Activated T-cell treated with anti-CD3 and anti-CD28 coated beads, Interleukin-2, amount 50 U/mL, for 24 hours (primary cell): ENCODE measurements around the gene CUL4A.

ENCODE experiments used
- DNase-seq: peaks from one replicate; pipeline ENCODE4 v3.0.0-alpha.2; 2020
- H3K27ac Mint-ChIP-seq: 2 replicates; pipeline ENCODE4 v1.8.0; 2020; ENCODE audit warnings: mild to moderate bottlenecking, mixed read lengths
- H3K27me3 Mint-ChIP-seq: 2 replicates; pipeline ENCODE4 v1.8.0; 2020; ENCODE audit warnings: mixed read lengths
- H3K36me3 Mint-ChIP-seq: 2 replicates; pipeline ENCODE4 v1.8.0; 2020; ENCODE audit warnings: low read depth, mixed read lengths
- H3K4me1 Mint-ChIP-seq: 2 replicates; pipeline ENCODE4 v1.8.0; 2020; ENCODE audit warnings: low read depth, mixed read lengths
- H3K4me3 Mint-ChIP-seq: 2 replicates; pipeline ENCODE4 v1.8.0; 2020; ENCODE audit warnings: mild to moderate bottlenecking, moderate library complexity, mixed read lengths
- H3K9me3 Mint-ChIP-seq: 2 replicates; pipeline ENCODE4 v1.8.0; 2020; ENCODE audit warnings: mixed read lengths

CUL4A gene

DNA sequence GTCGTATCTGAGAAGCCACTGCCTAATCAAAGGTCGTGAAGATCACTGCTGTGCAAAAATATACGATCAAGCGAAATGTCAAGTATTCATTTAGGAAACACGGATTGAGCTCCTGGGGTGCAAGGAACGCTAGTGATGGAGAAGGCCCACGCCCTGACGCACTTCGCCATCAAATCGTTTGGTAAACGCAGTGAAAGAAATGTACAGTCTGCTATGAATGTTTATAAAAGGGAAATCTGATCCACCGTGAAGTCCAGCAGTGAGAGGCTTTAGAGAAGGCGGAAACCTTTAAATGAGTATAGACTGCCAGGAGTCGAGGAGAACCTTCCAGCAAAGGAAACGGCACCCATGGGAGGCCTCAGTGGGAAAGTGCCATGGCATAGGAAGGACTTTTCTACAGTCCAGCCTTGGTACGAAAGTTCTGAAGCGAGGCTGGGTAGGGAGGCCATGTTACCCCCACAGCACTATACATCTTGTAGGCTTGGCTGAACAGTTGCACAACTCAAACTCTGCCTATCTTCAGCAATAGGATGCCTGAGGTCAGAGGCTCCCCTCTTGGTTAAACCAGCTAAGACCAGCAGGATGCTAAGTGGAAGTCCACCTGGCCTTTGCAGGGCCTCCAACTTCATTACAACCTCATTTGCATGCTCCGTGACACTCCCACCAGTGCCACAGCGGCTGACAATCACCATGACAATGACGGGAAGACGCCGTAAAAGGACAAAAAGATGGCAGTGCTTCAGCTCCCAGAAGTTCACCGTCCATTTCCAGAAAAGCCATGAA lies 21.3 kb upstream of the CUL4A start:
- Mint-ChIP-seq H3K36me3 (peaks cover 90% of the 10 kb centered on the region), H3K27me3 (no peaks in the 10 kb centered on the region), H3K4me3 (no peak overlapping the region), H3K9me3 (no peaks in the 10 kb centered on the region), H3K27ac (peak overlapping the region; percentile 88), H3K4me1 (peaks cover 48% of the 10 kb centered on the region)
- no peak for DNase-seq

GRCh38 chr13:113190181-113190580 lies 19.2 kb upstream of the CUL4A start:
- DNase-seq = no peak
- H3K27ac Mint-ChIP-seq = no peak overlapping the region
- H3K27me3 Mint-ChIP-seq = no peaks in the 10 kb centered on the region
- peaks cover 91% of the 10 kb centered on the region for H3K36me3 Mint-ChIP-seq
- no peaks in the 10 kb centered on the region for H3K9me3 Mint-ChIP-seq
- H3K4me3 Mint-ChIP-seq = no peak overlapping the region
- H3K4me1 Mint-ChIP-seq = peaks cover 33% of the 10 kb centered on the region

DNA sequence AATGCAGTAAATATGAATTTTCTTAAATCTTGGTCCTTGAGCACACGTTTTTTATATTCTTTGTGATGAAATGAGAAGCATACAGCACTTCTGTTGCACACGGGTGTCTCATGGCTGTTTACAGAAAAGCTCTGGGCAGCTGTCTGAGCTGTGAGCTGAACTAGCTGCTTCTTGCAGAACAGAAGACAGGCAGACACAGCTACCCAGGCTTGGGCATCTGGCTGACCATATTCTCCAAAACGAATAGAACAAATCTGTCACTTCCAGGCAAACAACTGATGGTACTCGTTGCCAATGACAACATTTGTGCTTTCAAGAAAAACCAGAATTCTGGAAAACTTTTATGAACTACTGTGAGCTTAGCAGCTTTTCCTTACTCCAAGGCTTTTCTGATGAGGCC lies 17.1 kb upstream of the CUL4A start:
- H3K4me1 Mint-ChIP-seq = peaks cover 15% of the 10 kb centered on the region
- H3K9me3 Mint-ChIP-seq = no peaks in the 10 kb centered on the region
- H3K27ac Mint-ChIP-seq = no peak overlapping the region
- H3K4me3 Mint-ChIP-seq = no peak overlapping the region
- peaks cover 96% of the 10 kb centered on the region for H3K36me3 Mint-ChIP-seq
- no peak for DNase-seq
- no peaks in the 10 kb centered on the region for H3K27me3 Mint-ChIP-seq

GRCh38 chr13:113192902-113193301 lies 16.5 kb upstream of the CUL4A start:
- DNase-seq = no peak

DNA sequence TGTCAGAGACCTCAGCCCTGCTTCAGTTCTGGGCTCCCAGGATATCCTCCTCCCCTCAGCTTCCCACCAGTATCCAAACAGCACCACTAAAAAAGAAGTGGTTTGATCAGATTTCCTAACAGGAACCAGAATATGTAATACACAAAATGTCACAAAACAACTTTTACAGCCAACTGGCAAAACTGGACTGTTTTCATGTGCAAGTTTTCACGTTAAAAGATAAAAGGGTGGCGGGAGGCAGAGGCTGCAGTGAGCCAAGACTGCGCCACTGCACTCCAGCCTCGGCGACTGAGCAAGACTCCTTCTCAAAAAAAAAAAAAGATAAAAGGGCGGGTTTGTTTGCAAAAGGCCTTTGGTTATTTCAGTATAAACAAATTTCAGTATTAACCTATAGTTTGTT lies 14.1 kb upstream of the CUL4A start:
- Mint-ChIP-seq H3K4me1 (peaks cover 5% of the 10 kb centered on the region), H3K36me3 (peaks cover 96% of the 10 kb centered on the region), H3K27ac (peak overlapping the region; percentile 59)

More at GRCh38 chr13:113192902-113193301, 16.5 kb upstream of the CUL4A start:
- no peaks in the 10 kb centered on the region for H3K27me3 Mint-ChIP-seq
- H3K36me3 Mint-ChIP-seq = peaks cover 96% of the 10 kb centered on the region
- no peaks in the 10 kb centered on the region for H3K9me3 Mint-ChIP-seq
- peaks cover 8% of the 10 kb centered on the region for H3K4me1 Mint-ChIP-seq
- no peak overlapping the region for H3K27ac Mint-ChIP-seq
- no peak overlapping the region for H3K4me3 Mint-ChIP-seq

DNA sequence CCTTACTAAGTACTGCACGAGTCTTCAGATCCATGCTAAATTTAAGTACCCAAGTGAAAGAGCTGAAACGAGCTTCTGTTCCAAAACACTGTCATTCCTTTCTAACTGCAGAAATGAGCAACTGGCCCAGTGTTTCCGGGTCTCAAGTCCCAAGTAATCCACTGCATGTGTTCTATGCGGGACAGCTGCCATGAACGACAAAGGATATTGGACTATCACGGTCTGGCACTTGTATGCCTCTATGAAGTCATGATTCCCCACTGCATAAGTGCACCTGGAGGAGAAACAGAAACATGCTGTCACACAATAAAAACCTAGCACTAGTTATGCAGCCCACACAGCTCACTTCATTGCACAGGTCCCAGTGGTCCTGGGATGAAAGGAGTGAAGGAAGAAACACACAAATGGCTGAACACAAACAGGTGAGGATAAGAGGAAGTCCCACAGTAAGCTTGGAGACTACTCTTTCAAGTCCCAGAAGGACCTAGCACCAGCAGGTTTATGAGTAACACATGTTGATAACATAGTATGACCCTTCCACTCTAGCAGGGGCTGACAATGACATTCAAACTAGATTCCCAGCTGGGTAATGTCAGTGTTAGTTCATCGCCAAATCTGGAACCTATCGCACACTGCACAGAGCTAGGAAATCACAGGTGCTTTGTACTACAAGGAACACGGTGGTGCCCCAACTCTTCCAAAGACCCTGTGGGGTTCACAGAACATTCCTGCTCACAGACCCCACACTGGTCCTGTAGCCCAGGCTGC lies 12.3 kb upstream of the CUL4A start:
- Mint-ChIP-seq H3K4me3 (no peak overlapping the region), H3K36me3 (peaks cover 94% of the 10 kb centered on the region), H3K4me1 (peaks cover 10% of the 10 kb centered on the region), H3K27ac (no peak overlapping the region), H3K27me3 (no peaks in the 10 kb centered on the region), H3K9me3 (no peaks in the 10 kb centered on the region)
- DNase-seq = no peak

More for the DNA sequence above, 14.1 kb upstream of the CUL4A start:
- no peaks in the 10 kb centered on the region for H3K27me3 Mint-ChIP-seq
- H3K4me3 Mint-ChIP-seq = no peak overlapping the region
- H3K9me3 Mint-ChIP-seq = no peaks in the 10 kb centered on the region
- no peak for DNase-seq

GRCh38 chr13:113201815-113202214 lies 7.6 kb upstream of the CUL4A start:
- no peak for DNase-seq
- H3K9me3 Mint-ChIP-seq = no peaks in the 10 kb centered on the region
- peak overlapping the region; percentile 36 for H3K27ac Mint-ChIP-seq
- peaks cover 54% of the 10 kb centered on the region for H3K4me1 Mint-ChIP-seq
- H3K36me3 Mint-ChIP-seq = peaks cover 96% of the 10 kb centered on the region
- no peak overlapping the region for H3K4me3 Mint-ChIP-seq
- H3K27me3 Mint-ChIP-seq = no peaks in the 10 kb centered on the region

GRCh38 chr13:113202912-113203311 lies 6.5 kb upstream of the CUL4A start:
- no peak overlapping the region for H3K4me3 Mint-ChIP-seq
- H3K36me3 Mint-ChIP-seq = peaks cover 94% of the 10 kb centered on the region
- H3K4me1 Mint-ChIP-seq = peaks cover 63% of the 10 kb centered on the region
- peak overlapping the region; percentile 42 for H3K27ac Mint-ChIP-seq
- H3K9me3 Mint-ChIP-seq = no peaks in the 10 kb centered on the region
- DNase-seq = no peak
- no peaks in the 10 kb centered on the region for H3K27me3 Mint-ChIP-seq

- no peak for DNase-seq
- H3K4me3 Mint-ChIP-seq = no peak overlapping the region
- H3K4me1 Mint-ChIP-seq = peaks cover 63% of the 10 kb centered on the region
- no peaks in the 10 kb centered on the region for H3K9me3 Mint-ChIP-seq
- no peaks in the 10 kb centered on the region for H3K27me3 Mint-ChIP-seq
- H3K36me3 Mint-ChIP-seq = peaks cover 88% of the 10 kb centered on the region
- peak overlapping the region; percentile 42 for H3K27ac Mint-ChIP-seq
Observed at GRCh38 chr13:113203507-113204377, 5.7 kb upstream of the CUL4A start.

DNA sequence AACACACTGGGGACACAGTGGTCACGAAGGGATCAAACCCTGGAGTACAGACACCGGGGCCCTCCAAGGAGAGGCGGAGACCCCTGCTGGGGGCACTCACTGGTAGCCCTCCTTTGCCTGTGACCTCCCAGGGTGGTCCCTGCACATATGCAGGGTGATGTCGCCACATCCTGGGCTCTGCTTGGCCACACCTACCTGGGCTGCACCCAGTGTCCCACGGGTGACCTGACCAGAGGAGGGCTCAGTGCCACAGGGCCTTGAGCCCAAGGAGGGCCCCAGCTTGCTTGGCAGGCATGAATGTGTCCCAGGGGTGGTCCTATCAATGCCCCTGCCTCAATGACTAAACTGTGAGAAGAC lies 5.1 kb upstream of the CUL4A start:
- Mint-ChIP-seq H3K4me1 (peaks cover 63% of the 10 kb centered on the region), H3K27me3 (no peaks in the 10 kb centered on the region), H3K4me3 (no peak overlapping the region), H3K27ac (peak overlapping the region; percentile 87), H3K36me3 (peaks cover 82% of the 10 kb centered on the region), H3K9me3 (no peaks in the 10 kb centered on the region)
- DNase-seq = no peak

- Mint-ChIP-seq H3K36me3 (peaks cover 75% of the 10 kb centered on the region), H3K4me1 (peaks cover 61% of the 10 kb centered on the region), H3K27ac (peak overlapping the region; percentile 87), H3K4me3 (peak overlapping the region; percentile 92), H3K9me3 (no peaks in the 10 kb centered on the region), H3K27me3 (no peaks in the 10 kb centered on the region)
- no peak for DNase-seq
Observed at GRCh38 chr13:113205428-113205931, 3.9 kb upstream of the CUL4A start.

DNA sequence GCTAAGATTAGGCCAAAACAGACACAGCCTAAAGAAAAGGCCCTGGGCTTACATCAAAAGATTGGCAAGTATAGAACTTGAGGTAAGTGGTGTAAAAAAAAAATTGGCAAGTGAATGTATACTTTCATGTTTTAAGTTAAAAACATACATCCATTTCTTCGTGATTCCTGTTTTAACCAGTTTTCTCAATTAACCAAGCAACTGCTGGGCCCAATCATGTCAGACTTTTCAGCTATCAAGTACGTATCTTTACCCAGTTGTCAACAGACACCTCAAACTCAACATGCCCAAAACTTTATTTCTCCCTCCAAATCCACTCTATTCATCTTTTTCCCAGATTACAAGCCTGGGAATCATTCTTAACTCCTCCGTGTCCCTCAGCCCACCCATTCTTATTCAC lies 2.0 kb upstream of the CUL4A start:
- Mint-ChIP-seq H3K27me3 (no peaks in the 10 kb centered on the region), H3K4me3 (peak overlapping the region; percentile 92), H3K9me3 (no peaks in the 10 kb centered on the region), H3K27ac (peak overlapping the region; percentile 92), H3K4me1 (peaks cover 53% of the 10 kb centered on the region), H3K36me3 (peaks cover 77% of the 10 kb centered on the region)
- no peak for DNase-seq

DNA sequence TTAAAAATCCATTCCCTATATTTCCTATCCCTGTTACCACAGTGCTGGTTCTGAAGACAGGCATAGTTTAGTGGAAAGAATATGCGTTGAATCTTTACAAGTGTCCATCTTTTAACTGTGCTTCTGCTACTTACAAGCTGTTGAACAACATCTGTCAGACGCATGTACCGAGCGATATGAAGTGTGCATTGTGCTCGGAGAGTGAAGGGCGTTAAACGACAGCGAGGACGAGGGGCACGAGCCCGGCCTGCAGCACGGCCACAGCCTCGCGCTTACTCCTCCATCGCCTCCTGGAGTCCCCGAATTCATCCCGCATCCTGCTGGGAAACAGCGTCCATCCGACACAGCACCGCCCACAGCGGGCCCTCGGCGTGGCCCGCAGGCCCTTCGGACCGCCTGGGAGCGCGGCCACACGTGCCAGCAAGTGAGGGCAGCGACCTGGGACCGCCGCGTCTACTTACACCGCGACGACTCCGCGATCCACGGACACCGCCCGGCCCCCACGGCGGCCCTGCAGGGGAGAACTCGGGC lies 1.5 kb upstream of the CUL4A start:
- H3K4me1 Mint-ChIP-seq = peaks cover 48% of the 10 kb centered on the region
- no peaks in the 10 kb centered on the region for H3K27me3 Mint-ChIP-seq
- peak overlapping the region; percentile 92 for H3K4me3 Mint-ChIP-seq
- peaks cover 76% of the 10 kb centered on the region for H3K36me3 Mint-ChIP-seq
- H3K9me3 Mint-ChIP-seq = no peaks in the 10 kb centered on the region
- peak overlapping the region; percentile 92 for H3K27ac Mint-ChIP-seq
- DNase-seq = no peak
